ENCODE data around the gene PCED1A.
"Not testable (repeated sequence)": the region's sequence is repeated elsewhere in the genome, so short reads cannot be mapped to it uniquely, and the experiment has no call there.

DNA sequence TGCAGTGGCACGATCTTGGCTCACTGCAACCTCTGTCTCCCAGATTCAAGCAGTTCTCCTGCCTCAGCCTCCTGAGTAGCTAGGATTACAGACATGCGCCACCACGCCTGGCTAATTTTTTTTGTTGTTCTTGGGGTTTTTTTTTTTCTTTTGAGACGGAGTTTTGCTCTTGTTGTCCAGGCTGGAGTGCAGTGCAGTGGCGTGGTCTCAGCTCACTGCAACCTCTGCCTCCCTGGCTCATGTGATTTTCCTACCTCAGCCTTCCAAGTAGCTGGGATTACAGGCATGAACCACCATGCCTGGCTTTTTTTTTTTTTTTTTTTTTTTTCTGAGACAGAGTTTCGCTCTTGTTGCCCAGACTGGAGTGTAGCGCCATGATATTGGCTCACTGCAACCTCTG lies 9.2 kb downstream of the PCED1A start:
- TF ChIP-seq JUND (IDR thresholded peaks at IDR 0.05; ENCODE audit: borderline replicate concordance, low read depth, low read length); JUND (tag; IDR thresholded peaks at IDR 0.05; ENCODE audit: borderline replicate concordance, low read depth, low read length); ZNF398 (CRISPR knock-in tag; IDR thresholded peaks at IDR 0.05); ZNF3 (CRISPR knock-in tag; IDR thresholded peaks at IDR 0.05); RCOR1 (IDR thresholded peaks at IDR 0.05; ENCODE audit: borderline replicate concordance in 1 of 2, low read depth in 2 of 2, low read length in 2 of 2); KDM1A (IDR thresholded peaks at IDR 0.05); NFYB (IDR thresholded peaks at IDR 0.05; ENCODE audit: extremely low read depth, insufficient read length); POLR2A (conservative IDR thresholded peaks at IDR 0.05); ZKSCAN3 (CRISPR knock-in tag; IDR thresholded peaks at IDR 0.05); EHMT2 (IDR thresholded peaks at IDR 0.05): not testable (repeated sequence)
